Naive thymus-derived CD4-positive, alpha-beta T cell (primary cell): ENCODE data around the gene TFDP1. TPM values are rescaled to one million over a fixed set of nuclear protein-coding genes. Genes with fewer than 3 reads are reported as not detected.

Experiments
- ATAC-seq: fragments of 150-1000 bp; cut with Tn5 transposase; 2 replicates; pipeline ENCODE4 v1.10.0; 2021; ENCODE audit warnings: mild to moderate bottlenecking, moderate library complexity
- CTCF ChIA-PET: fragments of 350-600 bp; sonication (Branson Sonifier 250); formaldehyde crosslinking; loops from one replicate; lab custom pipeline; 2021; ENCODE audit warnings: antibody characterized with exemption; lab: Charles Lee
- POLR2A ChIA-PET: fragments of 350-600 bp; sonication (Branson Sonifier 250); formaldehyde crosslinking; loops from one replicate; lab custom pipeline; 2021; ENCODE audit warnings: antibody characterized with exemption, inconsistent platforms; lab: Charles Lee
- DNase-seq, 9 donors: peaks; one replicate each; pipeline versions ENCODE4 v3.0.0 to v3.0.0-alpha.2; 2020 to 2022; ENCODE audit warnings: mixed read lengths in 1 of 9
- H3K27ac ChIP-seq: one replicate; pipeline ENCODE4 v1.7.0; 2013; ENCODE audit warnings: mild to moderate bottlenecking, low read depth, low read length, moderate library complexity
- H3K27me3 ChIP-seq, 2 donors: one replicate each; pipeline ENCODE4 v1.7.0; 2013; ENCODE audit warnings: low read length in 2 of 2, mild to moderate bottlenecking in 2 of 2, moderate library complexity in 2 of 2; ENCODE audit not compliant: control insufficient read depth in 2 of 2, insufficient read depth in 2 of 2
- H3K36me3 ChIP-seq, 3 experiments: 1 replicate in 2 of 3; 2 replicates in 1 of 3; pipeline ENCODE4 v1.7.0; 2013; ENCODE audit warnings: low read length in 3 of 3, mild to moderate bottlenecking in 3 of 3, moderate library complexity in 1 of 3; ENCODE audit not compliant: insufficient read depth in 3 of 3, control insufficient read depth in 2 of 3
- H3K4me1 ChIP-seq, 2 donors: one replicate each; pipeline ENCODE4 v1.7.0; 2013; ENCODE audit warnings: low read length in 2 of 2, mild to moderate bottlenecking in 2 of 2, moderate library complexity in 1 of 2; ENCODE audit not compliant: control insufficient read depth in 2 of 2, insufficient read depth in 2 of 2
- H3K4me3 ChIP-seq: 2 replicates; pipeline ENCODE4 v1.7.0; 2013; ENCODE audit warnings: mild to moderate bottlenecking, low read length
- H3K9me3 ChIP-seq, 3 experiments: 1 replicate in 2 of 3; 2 replicates in 1 of 3; pipeline ENCODE4 v1.7.0; 2013; ENCODE audit warnings: low read length in 3 of 3; ENCODE audit not compliant: control insufficient read depth in 2 of 3
- H3K27ac Mint-ChIP-seq, 9 donors: one replicate each; pipeline ENCODE4 v1.8.0; 2020 to 2022; ENCODE audit warnings: mixed read lengths in 9 of 9, mild to moderate bottlenecking in 8 of 9, moderate library complexity in 5 of 9, inconsistent platforms in 2 of 9
- H3K27me3 Mint-ChIP-seq, 5 donors: one replicate each; pipeline ENCODE4 v1.8.0; 2021 to 2022; ENCODE audit warnings: mixed read lengths in 5 of 5, mild to moderate bottlenecking in 1 of 5
- H3K36me3 Mint-ChIP-seq, 5 donors: one replicate each; pipeline ENCODE4 v1.8.0; 2020 to 2022; ENCODE audit warnings: mixed read lengths in 5 of 5, mild to moderate bottlenecking in 3 of 5, inconsistent platforms in 1 of 5
- H3K4me1 Mint-ChIP-seq, 7 donors: one replicate each; pipeline ENCODE4 v1.8.0; 2020 to 2022; ENCODE audit warnings: mixed read lengths in 7 of 7, mild to moderate bottlenecking in 3 of 7, inconsistent platforms in 1 of 7
- H3K4me3 Mint-ChIP-seq, 10 donors: one replicate each; pipeline ENCODE4 v1.8.0; 2020 to 2022; ENCODE audit warnings: mild to moderate bottlenecking in 10 of 10, mixed read lengths in 10 of 10, moderate library complexity in 6 of 10, inconsistent platforms in 2 of 10
- H3K9me3 Mint-ChIP-seq, 11 donors: one replicate each; pipeline ENCODE4 v1.8.0; 2020 to 2022; ENCODE audit warnings: mixed read lengths in 11 of 11, mild to moderate bottlenecking in 4 of 11, inconsistent platforms in 1 of 11, moderate library complexity in 1 of 11
- intact Hi-C, 2 donors: fragments of 100-400 bp; cut with micrococcal nuclease; formaldehyde crosslinking; loops; one replicate each; pipeline ENCODE4 v1.15.1; 2023
- polyA plus RNA-seq, 2 donors: library from polyadenylated mRNA; unstranded; fragments of 300-500 nt; fragmentation: Illumina TruSeq; gene quantifications; one replicate each; pipeline ENCODE4 v1.2.3, GENCODE V29; 2021
- total RNA-seq, 6 experiments: library from RNA in 5 of 6; stranded (reverse) in 5 of 6; gene quantifications; 1 replicate in 5 of 6; 2 replicates in 1 of 6; pipeline ENCODE4 v1.2.3 and lab custom pipeline; 2021 to 2026

TFDP1 gene
- total and polyA plus RNA-seq, 7 experiments from 2014 or later, result 21.4 to 127 (median 43.1) TPM

- Mint-ChIP-seq H3K4me1 (peaks cover 8 to 42% (median 24%) of the 10 kb centered on the region in 7 donors), H3K27ac (peak overlapping the region in 2 of 9 donors; percentile 41 to 43), H3K36me3 (peaks cover 9 to 67% (median 42%) of the 10 kb centered on the region in 5 donors), H3K27me3 (no peaks in the 10 kb centered on the region), H3K9me3 (peaks cover 0 to 3% (median 0%) of the 10 kb centered on the region in 11 donors), H3K4me3 (no peak overlapping the region)
- POLR2A ChIA-PET, result interaction anchor here (0.7 kb wide), 1 partner anchor 591 kb away, joined by 3 read pairs; no protein-coding TSS in a partner anchor
- ATAC-seq (no peak), DNase-seq (no peak)
- Histone ChIP-seq H3K9me3 (no peaks in the 10 kb centered on the region), H3K4me1 (peaks cover 0 to 27% of the 10 kb centered on the region in 2 donors), H3K27ac (no peak overlapping the region), H3K27me3 (no peaks in the 10 kb centered on the region), H3K4me3 (no peak overlapping the region), H3K36me3 (peaks cover 0 to 24% (median 0%) of the 10 kb centered on the region in 3 experiments)
- intact Hi-C loops, result no loop called here
- CTCF ChIA-PET, result no interaction called here
Observed at GRCh38 chr13:113638173-113638746, 53.7 kb downstream of the TFDP1 start.

DNA sequence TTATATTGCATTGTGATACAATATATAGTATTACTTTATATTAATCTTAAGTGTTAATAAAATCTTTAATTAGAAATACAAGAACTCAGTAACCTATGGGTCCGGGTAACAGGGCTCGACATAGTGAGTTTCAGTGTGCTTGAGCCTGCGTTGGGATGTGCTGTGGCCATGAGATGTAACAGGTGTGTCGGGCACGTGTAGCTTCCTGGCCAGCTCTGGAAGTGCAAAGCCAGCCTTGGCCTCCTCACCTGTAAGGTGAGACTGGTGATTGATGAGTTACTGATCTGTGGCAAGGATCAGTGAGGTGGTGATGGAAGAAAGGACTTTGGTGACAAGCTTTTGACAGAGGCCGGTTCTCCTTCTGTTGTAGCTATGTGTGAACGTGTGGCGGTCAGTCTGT, 54.3 kb downstream of the TFDP1 start:
- H3K4me3 Mint-ChIP-seq, result no peak overlapping the region
- H3K4me1 Mint-ChIP-seq, result peaks cover 7 to 37% (median 20%) of the 10 kb centered on the region in 7 donors
- peaks cover 9 to 67% (median 42%) of the 10 kb centered on the region in 5 donors for H3K36me3 Mint-ChIP-seq
- DNase-seq (no peak), ATAC-seq (no peak)
- H3K4me3 ChIP-seq, result no peak overlapping the region
- H3K27ac Mint-ChIP-seq, result peak overlapping the region in 4 of 9 donors; percentile 41 to 79 (median 54)
- ChIA-PET POLR2A (no interaction called here), CTCF (interaction anchor here (1.1 kb wide), 1 partner anchor 9 kb away, joined by 4 read pairs; no protein-coding TSS in a partner anchor)
- peaks cover 0 to 21% of the 10 kb centered on the region in 2 donors for H3K4me1 ChIP-seq
- H3K9me3 ChIP-seq, result no peaks in the 10 kb centered on the region
- no peaks in the 10 kb centered on the region for H3K27me3 ChIP-seq
- H3K27me3 Mint-ChIP-seq, result no peaks in the 10 kb centered on the region
- peaks cover 0 to 24% (median 0%) of the 10 kb centered on the region in 3 experiments for H3K36me3 ChIP-seq
- H3K9me3 Mint-ChIP-seq, result peaks cover 0 to 3% (median 0%) of the 10 kb centered on the region in 11 donors
- intact Hi-C loops, result no loop called here
- H3K27ac ChIP-seq, result no peak overlapping the region

- H3K27me3 Mint-ChIP-seq, result no peaks in the 10 kb centered on the region
Observed at GRCh38 chr13:113639616-113640262, 55.2 kb downstream of the TFDP1 start.

GRCh38 chr13:113641426-113641825, 56.9 kb downstream of the TFDP1 start:
- H3K27ac Mint-ChIP-seq, result no peak overlapping the region
- no peaks in the 10 kb centered on the region for H3K9me3 Mint-ChIP-seq
- intact Hi-C loops, result no loop called here

More at GRCh38 chr13:113639616-113640262, 55.2 kb downstream of the TFDP1 start:
- Histone ChIP-seq H3K9me3 (no peaks in the 10 kb centered on the region), H3K27ac (no peak overlapping the region), H3K4me1 (peaks cover 0 to 15% of the 10 kb centered on the region in 2 donors), H3K27me3 (no peaks in the 10 kb centered on the region), H3K36me3 (peaks cover 0 to 24% (median 0%) of the 10 kb centered on the region in 3 experiments), H3K4me3 (no peak overlapping the region)
- ChIA-PET CTCF (interaction anchor here (1.1 kb wide), 1 partner anchor 10 kb away, joined by 4 read pairs; no protein-coding TSS in a partner anchor), POLR2A (no interaction called here)
- Mint-ChIP-seq H3K36me3 (peaks cover 9 to 58% (median 38%) of the 10 kb centered on the region in 5 donors), H3K4me3 (no peak overlapping the region), H3K27ac (peak overlapping the region in 1 of 9 donors; percentile 25), H3K4me1 (peaks cover 0 to 27% (median 11%) of the 10 kb centered on the region in 7 donors), H3K9me3 (peaks cover 0 to under 1% (median 0%) of the 10 kb centered on the region in 11 donors)
- peak in 1 of 9 donors; percentile 7 for DNase-seq
- intact Hi-C loops, result no loop called here
- no peak for ATAC-seq

GRCh38 chr13:113642563-113642962, 58.0 kb downstream of the TFDP1 start:
- no peak for DNase-seq
- peaks cover 9 to 32% (median 23%) of the 10 kb centered on the region in 7 donors for H3K4me1 Mint-ChIP-seq
- no peaks in the 10 kb centered on the region for H3K9me3 Mint-ChIP-seq
- Histone ChIP-seq H3K4me1 (peaks cover 0 to 12% of the 10 kb centered on the region in 2 donors), H3K9me3 (no peaks in the 10 kb centered on the region), H3K36me3 (peaks cover 0 to 8% (median 0%) of the 10 kb centered on the region in 3 experiments), H3K4me3 (no peak overlapping the region), H3K27ac (no peak overlapping the region), H3K27me3 (no peaks in the 10 kb centered on the region)
- H3K4me3 Mint-ChIP-seq, result no peak overlapping the region
- intact Hi-C loops, result no loop called here
- peak overlapping the region in 1 of 9 donors; percentile 1 for H3K27ac Mint-ChIP-seq
- H3K27me3 Mint-ChIP-seq, result no peaks in the 10 kb centered on the region
- POLR2A ChIA-PET, result no interaction called here
- ATAC-seq, result no peak
- CTCF ChIA-PET, result interaction anchor here (1.5 kb wide), 1 partner anchor 10 kb away, joined by 4 read pairs; no protein-coding TSS in a partner anchor
- H3K36me3 Mint-ChIP-seq, result peaks cover 9 to 43% (median 33%) of the 10 kb centered on the region in 5 donors

More at GRCh38 chr13:113641426-113641825, 56.9 kb downstream of the TFDP1 start:
- ATAC-seq (no peak), DNase-seq (no peak)
- peaks cover 0 to 3% of the 10 kb centered on the region in 2 donors for H3K4me1 ChIP-seq
- POLR2A ChIA-PET, result interaction anchor here (0.6 kb wide), 1 partner anchor 54 kb away, joined by 3 read pairs; no protein-coding TSS in a partner anchor
- H3K36me3 Mint-ChIP-seq, result peaks cover 9 to 52% (median 38%) of the 10 kb centered on the region in 5 donors
- H3K4me1 Mint-ChIP-seq, result peaks cover 2 to 27% (median 12%) of the 10 kb centered on the region in 7 donors
- CTCF ChIA-PET, result interaction anchor here (1.5 kb wide), 1 partner anchor 9 kb away, joined by 4 read pairs; no protein-coding TSS in a partner anchor
- no peak overlapping the region for H3K4me3 Mint-ChIP-seq
- H3K9me3 ChIP-seq, result no peaks in the 10 kb centered on the region
- no peak overlapping the region for H3K27ac ChIP-seq
- H3K4me3 ChIP-seq, result no peak overlapping the region
- H3K36me3 ChIP-seq, result peaks cover 0 to 19% (median 0%) of the 10 kb centered on the region in 3 experiments
- no peaks in the 10 kb centered on the region for H3K27me3 ChIP-seq
- no peaks in the 10 kb centered on the region for H3K27me3 Mint-ChIP-seq

DNA sequence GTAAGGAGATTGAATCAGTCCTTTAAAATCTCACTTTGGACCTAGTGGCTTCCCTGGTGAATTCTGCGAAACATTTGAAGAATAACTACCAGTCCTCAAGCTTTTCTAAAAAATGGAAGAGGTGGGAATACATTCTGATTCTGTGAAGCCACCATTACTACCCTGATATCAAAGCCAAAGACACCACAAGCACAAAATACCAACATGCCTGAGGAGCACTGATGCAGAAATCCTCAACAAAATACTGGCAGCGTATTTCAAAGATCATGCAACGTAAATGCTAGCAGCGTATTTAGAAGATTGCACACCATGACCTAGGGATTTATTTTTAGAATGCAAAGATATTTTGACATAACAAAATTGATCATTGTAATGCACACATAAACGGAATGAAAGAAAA, 59.0 kb downstream of the TFDP1 start:
- peaks cover 0 to 12% of the 10 kb centered on the region in 2 donors for H3K4me1 ChIP-seq
- H3K27ac ChIP-seq, result no peak overlapping the region
- CTCF ChIA-PET, result no interaction called here
- H3K4me3 ChIP-seq, result no peak overlapping the region
- Mint-ChIP-seq H3K36me3 (peaks cover 9 to 34% (median 26%) of the 10 kb centered on the region in 5 donors), H3K4me1 (peaks cover 9 to 38% (median 29%) of the 10 kb centered on the region in 7 donors), H3K4me3 (no peak overlapping the region), H3K27ac (no peak overlapping the region), H3K9me3 (no peaks in the 10 kb centered on the region), H3K27me3 (no peaks in the 10 kb centered on the region)
- ATAC-seq, result no peak
- no peaks in the 10 kb centered on the region for H3K36me3 ChIP-seq
- no peak for DNase-seq
- H3K27me3 ChIP-seq, result no peaks in the 10 kb centered on the region
- intact Hi-C loops, result no loop called here
- H3K9me3 ChIP-seq, result no peaks in the 10 kb centered on the region
- POLR2A ChIA-PET, result interaction anchor here (1.2 kb wide), 1 partner anchor 9 kb away, joined by 3 read pairs; no protein-coding TSS in a partner anchor
